Thyroid gland (tissue), 4 donors: Measurements from ENCODE around the gene WFDC6.

Experiments
- POLR2A ChIP-seq, 2 donors: fragments of 450-650 bp; IDR thresholded peaks; one replicate each; pipeline ENCODE4 v1.6.1; 2017; ENCODE audit warnings: antibody characterized with exemption in 2 of 2, mild to moderate bottlenecking in 2 of 2, moderate library complexity in 1 of 2
- TF ChIP-seq, protein P1 (sequence below), 6 experiments: fragments of 200-600 bp in 3 of 6; fragments of 450-650 bp in 3 of 6; sonication (generic) in 3 of 6; IDR thresholded peaks; one replicate each; pipeline ENCODE4 v1.5.1; 2016 to 2019; ENCODE audit warnings: antibody characterized with exemption in 6 of 6, mild to moderate bottlenecking in 2 of 6, inconsistent platforms in 1 of 6, moderate library complexity in 1 of 6

DNA sequence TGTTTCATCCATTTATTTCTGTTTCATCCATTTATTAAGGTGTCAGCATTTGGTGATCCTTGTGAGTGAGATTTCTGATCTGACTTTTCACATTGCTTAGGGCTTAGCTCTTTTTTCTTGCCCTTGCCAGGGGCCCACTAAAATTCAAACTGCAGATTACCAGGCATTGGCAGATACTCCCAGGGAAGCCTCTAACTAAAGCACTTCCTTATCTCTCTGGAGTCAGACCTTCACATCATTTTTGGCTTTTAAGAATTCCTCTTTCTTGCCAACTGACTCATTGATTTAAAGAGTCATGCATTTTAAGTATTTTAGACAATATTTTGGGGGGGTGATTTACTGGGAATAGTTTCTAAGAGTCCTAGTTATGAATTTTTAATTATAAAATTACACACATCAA, 42.4 kb upstream of the WFDC6 start:
- no peak for TF ChIP-seq POLR2A (IDR thresholded peaks at IDR 0.05)
- TF ChIP-seq, protein P1, sequence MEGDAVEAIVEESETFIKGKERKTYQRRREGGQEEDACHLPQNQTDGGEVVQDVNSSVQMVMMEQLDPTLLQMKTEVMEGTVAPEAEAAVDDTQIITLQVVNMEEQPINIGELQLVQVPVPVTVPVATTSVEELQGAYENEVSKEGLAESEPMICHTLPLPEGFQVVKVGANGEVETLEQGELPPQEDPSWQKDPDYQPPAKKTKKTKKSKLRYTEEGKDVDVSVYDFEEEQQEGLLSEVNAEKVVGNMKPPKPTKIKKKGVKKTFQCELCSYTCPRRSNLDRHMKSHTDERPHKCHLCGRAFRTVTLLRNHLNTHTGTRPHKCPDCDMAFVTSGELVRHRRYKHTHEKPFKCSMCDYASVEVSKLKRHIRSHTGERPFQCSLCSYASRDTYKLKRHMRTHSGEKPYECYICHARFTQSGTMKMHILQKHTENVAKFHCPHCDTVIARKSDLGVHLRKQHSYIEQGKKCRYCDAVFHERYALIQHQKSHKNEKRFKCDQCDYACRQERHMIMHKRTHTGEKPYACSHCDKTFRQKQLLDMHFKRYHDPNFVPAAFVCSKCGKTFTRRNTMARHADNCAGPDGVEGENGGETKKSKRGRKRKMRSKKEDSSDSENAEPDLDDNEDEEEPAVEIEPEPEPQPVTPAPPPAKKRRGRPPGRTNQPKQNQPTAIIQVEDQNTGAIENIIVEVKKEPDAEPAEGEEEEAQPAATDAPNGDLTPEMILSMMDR (IDR thresholded peaks at IDR 0.05) = no peak
